Activated naive CD8-positive, alpha-beta T cell treated with anti-CD3 and anti-CD28 coated beads, Interleukin-2, amount 50 U/mL, for 24 hours (primary cell): ENCODE measurements around the gene SPTB.
"Not testable (repeated sequence)": the region's sequence is repeated elsewhere in the genome, so short reads cannot be mapped to it uniquely, and the experiment has no call there.

Experiments
- ATAC-seq: fragments of 150-1000 bp; cut with Tn5 transposase; one replicate; pipeline ENCODE4 v1.10.0; 2021
- DNase-seq: peaks from one replicate; pipeline ENCODE4 v3.0.0; 2021
- H3K27ac Mint-ChIP-seq: one replicate; pipeline ENCODE4 v1.8.0; 2021; ENCODE audit warnings: mild to moderate bottlenecking, mixed read lengths
- H3K27me3 Mint-ChIP-seq: one replicate; pipeline ENCODE4 v1.8.0; 2021; ENCODE audit warnings: mixed read lengths
- H3K36me3 Mint-ChIP-seq: one replicate; pipeline ENCODE4 v1.8.0; 2021; ENCODE audit warnings: low read depth, mixed read lengths
- H3K4me1 Mint-ChIP-seq: one replicate; pipeline ENCODE4 v1.8.0; 2021; ENCODE audit warnings: mixed read lengths
- H3K4me3 Mint-ChIP-seq: one replicate; pipeline ENCODE4 v1.8.0; 2021; ENCODE audit warnings: mild to moderate bottlenecking, moderate library complexity, mixed read lengths
- H3K9me3 Mint-ChIP-seq: one replicate; pipeline ENCODE4 v1.8.0; 2021; ENCODE audit warnings: mixed read lengths

The SPTB gene

DNA sequence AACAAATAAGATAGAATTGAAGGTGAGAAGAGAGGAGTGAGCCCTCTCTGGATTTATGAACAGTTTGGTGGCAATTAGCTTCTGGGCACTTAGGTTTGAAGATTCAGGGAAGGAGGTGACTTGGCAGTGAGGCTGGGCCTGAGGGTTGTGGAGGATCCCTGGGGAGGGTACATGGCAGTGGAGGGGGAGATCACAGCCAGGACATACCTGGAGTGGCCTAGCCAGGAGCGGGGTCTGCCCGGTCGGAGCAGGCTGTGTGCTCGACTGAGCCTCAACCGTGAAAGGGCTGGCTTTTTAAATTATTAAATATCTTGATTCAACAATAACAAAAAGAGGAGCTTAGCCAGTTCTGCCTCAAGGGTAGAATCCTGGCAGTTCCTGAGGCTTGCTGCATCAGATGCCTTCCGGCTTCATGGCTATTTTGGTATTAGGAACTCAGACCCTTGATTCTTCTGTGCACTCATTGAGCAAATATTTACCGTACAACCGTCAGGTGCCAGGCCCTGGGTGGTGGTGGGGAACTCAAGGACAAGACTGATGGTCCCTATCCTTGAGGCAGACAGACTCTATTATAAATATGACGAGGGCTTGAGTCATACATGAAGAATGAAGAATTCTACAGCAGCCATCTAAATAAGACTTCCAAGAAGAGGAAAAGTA lies 73.4 kb downstream of the SPTB start:
- no peaks in the 10 kb centered on the region for H3K27me3 Mint-ChIP-seq
- H3K4me3 Mint-ChIP-seq, result no peak overlapping the region
- no peak overlapping the region for H3K27ac Mint-ChIP-seq
- no peaks in the 10 kb centered on the region for H3K9me3 Mint-ChIP-seq
- ATAC-seq (no peak), DNase-seq (no peak)
- H3K36me3 Mint-ChIP-seq, result no peaks in the 10 kb centered on the region
- H3K4me1 Mint-ChIP-seq, result no peaks in the 10 kb centered on the region

DNA sequence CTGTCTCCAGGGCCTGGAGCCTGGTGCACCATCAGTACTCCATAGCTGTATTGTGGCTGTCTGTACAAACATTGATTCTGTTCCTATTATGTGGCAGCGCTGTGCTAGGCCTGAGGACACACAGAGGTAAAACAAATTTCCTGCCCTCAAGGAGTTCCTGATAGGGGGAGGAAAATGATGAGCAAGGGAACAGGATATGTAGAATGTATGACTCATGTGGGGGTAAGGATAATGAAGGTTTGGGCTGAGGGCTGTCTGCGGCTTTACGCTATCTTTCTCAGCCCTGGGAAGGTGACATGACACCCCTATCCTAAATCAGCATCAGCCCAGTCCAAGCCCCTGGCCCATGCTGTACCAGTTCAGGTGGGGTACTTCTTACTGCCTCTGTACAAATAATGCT lies 74.1 kb downstream of the SPTB start:
- H3K27ac Mint-ChIP-seq, H3K27me3 Mint-ChIP-seq, H3K4me1 Mint-ChIP-seq, H3K9me3 Mint-ChIP-seq, ATAC-seq, H3K4me3 Mint-ChIP-seq, DNase-seq, H3K36me3 Mint-ChIP-seq: not testable (repeated sequence)

- no peaks in the 10 kb centered on the region for H3K4me1 Mint-ChIP-seq
- no peaks in the 10 kb centered on the region for H3K9me3 Mint-ChIP-seq
- no peaks in the 10 kb centered on the region for H3K27me3 Mint-ChIP-seq
- no peak overlapping the region for H3K27ac Mint-ChIP-seq
- ATAC-seq (no peak), DNase-seq (no peak)
- H3K4me3 Mint-ChIP-seq, result no peak overlapping the region
- H3K36me3 Mint-ChIP-seq, result no peaks in the 10 kb centered on the region
These were observed 74.9 kb downstream of the SPTB start for GRCh38 chr14:64804754-64805260.

DNA sequence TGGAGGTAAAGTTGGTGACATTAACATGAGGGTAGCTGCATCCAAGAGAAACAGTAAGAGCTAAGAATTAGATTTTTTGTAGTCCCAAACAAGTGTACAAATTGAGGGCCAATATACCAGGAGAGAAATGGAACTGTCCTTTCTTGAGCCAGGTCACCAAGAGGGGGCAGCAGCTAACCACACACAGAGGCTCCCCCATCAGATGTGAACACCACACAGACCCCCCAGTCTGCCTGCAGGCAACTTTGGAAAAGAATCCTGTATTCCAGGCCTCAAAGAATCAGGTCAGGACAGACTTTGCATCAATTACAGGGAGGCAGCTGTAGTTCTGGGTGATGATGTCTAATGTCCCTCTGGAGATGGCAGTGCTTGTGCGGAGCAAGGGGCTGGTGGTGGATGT lies 77.9 kb downstream of the SPTB start:
- no peak overlapping the region for H3K27ac Mint-ChIP-seq
- DNase-seq (peak; percentile 23), ATAC-seq (no peak)
- H3K36me3 Mint-ChIP-seq, result no peaks in the 10 kb centered on the region
- H3K9me3 Mint-ChIP-seq, result no peaks in the 10 kb centered on the region
- H3K4me3 Mint-ChIP-seq, result no peak overlapping the region
- no peaks in the 10 kb centered on the region for H3K27me3 Mint-ChIP-seq
- H3K4me1 Mint-ChIP-seq, result no peaks in the 10 kb centered on the region

DNA sequence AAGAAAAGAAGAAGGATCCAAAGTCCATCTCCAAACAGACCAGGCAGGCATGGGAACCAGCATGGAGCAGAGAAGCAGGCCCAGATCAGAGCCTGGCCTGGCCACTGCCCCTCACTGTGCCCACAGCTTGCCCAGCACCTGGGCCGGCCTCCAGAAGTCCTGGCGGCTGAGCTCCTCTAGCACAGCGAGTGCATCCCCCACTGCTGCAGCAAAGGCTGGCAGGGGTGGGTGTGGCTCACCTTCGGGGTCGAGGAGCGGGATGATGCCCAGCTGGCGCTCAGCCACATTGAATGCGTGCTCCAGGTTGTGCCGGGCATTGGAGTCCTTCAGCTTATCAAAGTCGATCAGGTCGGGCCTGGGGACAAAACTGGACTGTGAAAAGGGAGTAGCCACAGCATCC lies 78.7 kb downstream of the SPTB start:
- no peaks in the 10 kb centered on the region for H3K4me1 Mint-ChIP-seq
- H3K9me3 Mint-ChIP-seq, result no peaks in the 10 kb centered on the region
- no peak overlapping the region for H3K27ac Mint-ChIP-seq
- H3K4me3 Mint-ChIP-seq, result no peak overlapping the region
- H3K27me3 Mint-ChIP-seq, result no peaks in the 10 kb centered on the region
- no peak for DNase-seq
- H3K36me3 Mint-ChIP-seq, result no peaks in the 10 kb centered on the region
- ATAC-seq, result no peak

DNA sequence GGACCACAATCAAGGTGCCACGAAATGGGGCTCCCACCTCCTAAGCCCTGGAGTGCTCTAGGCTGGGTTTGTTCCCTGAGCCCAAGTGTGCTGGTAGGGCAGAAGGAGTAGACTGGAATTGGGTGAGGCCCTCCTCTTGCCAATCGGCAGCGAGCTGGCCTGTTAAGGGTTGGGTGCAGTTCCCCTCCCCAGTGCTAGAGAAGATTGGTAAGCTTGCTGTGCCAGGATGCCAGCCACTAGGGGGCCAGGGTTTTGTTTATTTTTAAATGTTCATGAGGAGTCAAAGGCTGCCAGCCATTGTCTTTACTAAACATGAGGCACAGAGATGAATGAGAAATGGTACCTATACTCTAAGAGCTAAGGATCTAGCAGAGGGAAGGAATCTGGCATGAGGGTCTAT lies 79.7 kb downstream of the SPTB start:
- H3K36me3 Mint-ChIP-seq, result no peaks in the 10 kb centered on the region
- H3K27ac Mint-ChIP-seq, result no peak overlapping the region
- ATAC-seq (no peak), DNase-seq (no peak)
- H3K27me3 Mint-ChIP-seq, result no peaks in the 10 kb centered on the region
- H3K4me1 Mint-ChIP-seq, result no peaks in the 10 kb centered on the region
- no peaks in the 10 kb centered on the region for H3K9me3 Mint-ChIP-seq
- no peak overlapping the region for H3K4me3 Mint-ChIP-seq

- Mint-ChIP-seq H3K27me3 (no peaks in the 10 kb centered on the region), H3K4me3 (no peak overlapping the region), H3K36me3 (no peaks in the 10 kb centered on the region), H3K4me1 (no peaks in the 10 kb centered on the region), H3K27ac (no peak overlapping the region), H3K9me3 (no peaks in the 10 kb centered on the region)
- ATAC-seq, result no peak
- no peak for DNase-seq
These were observed 80.2 kb downstream of the SPTB start for GRCh38 chr14:64799555-64799954.

- ATAC-seq (no peak), DNase-seq (no peak)
- Mint-ChIP-seq H3K27me3 (no peaks in the 10 kb centered on the region), H3K4me1 (no peaks in the 10 kb centered on the region), H3K9me3 (no peaks in the 10 kb centered on the region), H3K4me3 (no peak overlapping the region), H3K27ac (no peak overlapping the region), H3K36me3 (no peaks in the 10 kb centered on the region)
These were observed 83.3 kb downstream of the SPTB start for GRCh38 chr14:64796369-64796768.

GRCh38 chr14:64795921-64796320 lies 83.8 kb downstream of the SPTB start:
- no peak for ATAC-seq
- Mint-ChIP-seq H3K4me3 (no peak overlapping the region), H3K9me3 (no peaks in the 10 kb centered on the region), H3K36me3 (no peaks in the 10 kb centered on the region), H3K27me3 (no peaks in the 10 kb centered on the region), H3K27ac (no peak overlapping the region), H3K4me1 (no peaks in the 10 kb centered on the region)
- DNase-seq, result no peak

DNA sequence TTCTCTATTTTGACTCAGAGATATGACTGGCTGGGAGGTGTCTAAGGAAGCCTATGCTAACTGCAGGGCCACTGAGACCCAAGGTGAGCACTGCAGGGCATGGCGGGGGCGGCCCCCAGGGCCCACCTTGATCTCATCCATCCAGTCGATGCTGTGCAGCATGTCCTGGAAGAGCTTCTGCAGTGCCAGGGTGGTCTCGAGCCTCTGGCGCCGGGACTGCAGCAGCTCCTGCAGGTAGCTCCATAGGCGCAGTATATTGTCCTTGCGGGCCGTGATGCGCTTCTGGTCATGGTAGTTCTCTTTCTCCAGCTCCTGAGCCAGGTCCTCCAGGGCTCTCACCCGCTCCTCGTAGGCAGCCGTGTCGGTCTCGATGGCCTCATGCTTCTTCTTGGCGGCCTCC lies 84.5 kb downstream of the SPTB start:
- Mint-ChIP-seq H3K9me3 (no peaks in the 10 kb centered on the region), H3K4me3 (no peak overlapping the region), H3K36me3 (no peaks in the 10 kb centered on the region), H3K4me1 (no peaks in the 10 kb centered on the region), H3K27ac (no peak overlapping the region), H3K27me3 (no peaks in the 10 kb centered on the region)
- ATAC-seq (no peak), DNase-seq (no peak)

- no peak overlapping the region for H3K27ac Mint-ChIP-seq
- no peaks in the 10 kb centered on the region for H3K36me3 Mint-ChIP-seq
These were observed 86.7 kb downstream of the SPTB start for GRCh38 chr14:64792871-64793560.

DNA sequence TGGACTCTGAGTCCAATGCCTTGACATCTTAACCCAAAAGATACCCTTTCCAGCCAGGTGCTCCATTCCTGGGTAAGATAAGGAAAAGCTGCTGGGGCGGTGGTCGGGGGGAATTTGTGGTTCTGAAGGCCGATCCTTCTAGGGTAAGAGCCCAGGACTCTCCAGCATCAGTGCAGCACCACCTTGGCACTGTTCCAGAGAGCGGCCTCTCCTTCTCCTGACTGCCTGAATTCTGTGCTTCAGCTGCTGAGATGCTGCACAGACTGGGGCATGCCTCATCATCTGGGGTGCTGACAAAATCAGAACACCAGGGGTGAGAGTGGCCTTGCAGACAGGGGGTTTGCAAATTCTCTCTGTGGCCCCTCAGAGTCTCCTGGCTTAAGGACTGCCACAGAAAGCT lies 87.5 kb downstream of the SPTB start:
- no peak overlapping the region for H3K27ac Mint-ChIP-seq
- no peaks in the 10 kb centered on the region for H3K27me3 Mint-ChIP-seq
- ATAC-seq (no peak), DNase-seq (no peak)
- no peak overlapping the region for H3K4me3 Mint-ChIP-seq
- H3K4me1 Mint-ChIP-seq, result no peaks in the 10 kb centered on the region
- no peaks in the 10 kb centered on the region for H3K9me3 Mint-ChIP-seq
- no peaks in the 10 kb centered on the region for H3K36me3 Mint-ChIP-seq

More at GRCh38 chr14:64792871-64793560, 86.7 kb downstream of the SPTB start:
- no peaks in the 10 kb centered on the region for H3K4me1 Mint-ChIP-seq
- H3K4me3 Mint-ChIP-seq, result no peak overlapping the region
- ATAC-seq (no peak), DNase-seq (no peak)
- H3K9me3 Mint-ChIP-seq, result no peaks in the 10 kb centered on the region
- H3K27me3 Mint-ChIP-seq, result no peaks in the 10 kb centered on the region

GRCh38 chr14:64790478-64790877 lies 89.2 kb downstream of the SPTB start:
- no peaks in the 10 kb centered on the region for H3K9me3 Mint-ChIP-seq
- no peak for ATAC-seq
- H3K36me3 Mint-ChIP-seq, result no peaks in the 10 kb centered on the region
- H3K27me3 Mint-ChIP-seq, result no peaks in the 10 kb centered on the region
- DNase-seq, result no peak
- H3K4me1 Mint-ChIP-seq, result no peaks in the 10 kb centered on the region
- no peak overlapping the region for H3K27ac Mint-ChIP-seq
- H3K4me3 Mint-ChIP-seq, result no peak overlapping the region

- DNase-seq, result no peak
- Mint-ChIP-seq H3K4me1 (no peaks in the 10 kb centered on the region), H3K27ac (no peak overlapping the region), H3K9me3 (no peaks in the 10 kb centered on the region), H3K4me3 (no peak overlapping the region), H3K36me3 (no peaks in the 10 kb centered on the region), H3K27me3 (no peaks in the 10 kb centered on the region)
- ATAC-seq, result no peak
These were observed 90.0 kb downstream of the SPTB start for GRCh38 chr14:64789696-64790095.

DNA sequence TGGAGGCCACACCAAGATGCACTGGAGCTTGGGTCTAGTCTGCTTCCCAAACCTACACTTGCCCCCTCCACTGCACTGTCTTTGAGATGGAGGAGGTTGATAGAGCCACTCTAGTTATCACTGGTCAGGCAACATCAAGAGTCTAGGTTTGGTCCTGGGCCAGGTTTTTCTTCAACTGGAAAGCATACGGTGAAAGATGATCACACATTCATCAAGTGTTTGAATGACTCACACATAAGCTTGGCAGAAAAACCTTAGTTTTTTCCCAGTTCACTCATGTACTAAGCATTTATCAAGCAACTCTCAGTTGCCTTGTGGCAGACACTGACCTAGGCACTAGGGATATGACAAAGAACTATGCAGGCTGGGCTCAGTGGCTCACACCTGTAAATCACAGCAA lies 91.0 kb downstream of the SPTB start:
- no peak for DNase-seq
- no peak overlapping the region for H3K27ac Mint-ChIP-seq

More for the DNA sequence above, 91.0 kb downstream of the SPTB start:
- Mint-ChIP-seq H3K27me3 (no peaks in the 10 kb centered on the region), H3K4me3 (no peak overlapping the region), H3K9me3 (no peaks in the 10 kb centered on the region), H3K36me3 (no peaks in the 10 kb centered on the region), H3K4me1 (no peaks in the 10 kb centered on the region)
- ATAC-seq, result no peak
